Measurements from ENCODE around the gene FRMD6.

The FRMD6 gene

GRCh38 chr14:51651388-51652167 lies at the start of gene FRMD6:
Gene FRMD6, plus strand, starts transcription at chr14:51651910. Its CDS starts 37,927 bp downstream, at chr14:51689837.
- no peak for FAIRE-seq

GRCh38 chr14:51602310-51602709 lies 49.4 kb upstream of the FRMD6 start:
- no peak for FAIRE-seq

GRCh38 chr14:51603495-51603894 lies 48.2 kb upstream of the FRMD6 start:
- no peak for FAIRE-seq

GRCh38 chr14:51604073-51604472 lies 47.6 kb upstream of the FRMD6 start:
- no peak for FAIRE-seq

GRCh38 chr14:51605575-51605974 lies 46.1 kb upstream of the FRMD6 start:
- no peak for FAIRE-seq

GRCh38 chr14:51607711-51608110 lies 44.0 kb upstream of the FRMD6 start:
- FAIRE-seq, result no peak

- FAIRE-seq, result no peak
These were observed 42.3 kb upstream of the FRMD6 start for GRCh38 chr14:51609251-51609954.

- FAIRE-seq, result no peak
These were observed 41.8 kb upstream of the FRMD6 start for GRCh38 chr14:51609955-51610283.

- no peak for FAIRE-seq
These were observed 40.9 kb upstream of the FRMD6 start for GRCh38 chr14:51610771-51611170.

GRCh38 chr14:51612449-51612848 lies 39.3 kb upstream of the FRMD6 start:
- no peak for FAIRE-seq

GRCh38 chr14:51613416-51613815 lies 38.3 kb upstream of the FRMD6 start:
- FAIRE-seq, result no peak

GRCh38 chr14:51614707-51615106 lies 37.0 kb upstream of the FRMD6 start:
- FAIRE-seq, result no peak

GRCh38 chr14:51616256-51616655 lies 35.5 kb upstream of the FRMD6 start:
- no peak for FAIRE-seq

- FAIRE-seq, result no peak
These were observed 34.8 kb upstream of the FRMD6 start for GRCh38 chr14:51616724-51617409.

GRCh38 chr14:51619561-51619960 lies 32.1 kb upstream of the FRMD6 start:
- no peak for FAIRE-seq

- FAIRE-seq, result no peak
These were observed 31.7 kb upstream of the FRMD6 start for GRCh38 chr14:51620056-51620455.

GRCh38 chr14:51621654-51622053 lies 30.1 kb upstream of the FRMD6 start:
- no peak for FAIRE-seq

GRCh38 chr14:51622376-51622775 lies 29.3 kb upstream of the FRMD6 start:
- FAIRE-seq, result no peak

- FAIRE-seq, result no peak
These were observed 26.6 kb upstream of the FRMD6 start for GRCh38 chr14:51624955-51625569.

- FAIRE-seq, result no peak
These were observed 25.5 kb upstream of the FRMD6 start for GRCh38 chr14:51626185-51626584.

GRCh38 chr14:51626788-51627187 lies 24.9 kb upstream of the FRMD6 start:
- no peak for FAIRE-seq

- FAIRE-seq, result no peak
These were observed 24.4 kb upstream of the FRMD6 start for GRCh38 chr14:51627313-51627712.

GRCh38 chr14:51628238-51628637 lies 23.5 kb upstream of the FRMD6 start:
- FAIRE-seq, result no peak

GRCh38 chr14:51630987-51631386 lies 20.7 kb upstream of the FRMD6 start:
- FAIRE-seq, result no peak

Measured in islet of Langerhans (tissue), 1 donor.